ENCODE data around the gene GTF3C1.

Gene GTF3C1

GRCh38 chr16:27426423-27427408 lies 123.0 kb downstream of the GTF3C1 start:
- DNase-seq (ENCODE audit: low read depth in 2 of 2): peak; percentile 55 to 69

- DNase-seq (ENCODE audit: low read depth in 2 of 2): no peak
Observed at GRCh38 chr16:27425961-27426360, 123.8 kb downstream of the GTF3C1 start.

GRCh38 chr16:27424772-27425498 lies 124.8 kb downstream of the GTF3C1 start:
- DNase-seq (ENCODE audit: low read depth in 2 of 2): no peak

GRCh38 chr16:27421961-27422740 lies 127.6 kb downstream of the GTF3C1 start:
- DNase-seq (ENCODE audit: low read depth in 2 of 2): no peak

DNA sequence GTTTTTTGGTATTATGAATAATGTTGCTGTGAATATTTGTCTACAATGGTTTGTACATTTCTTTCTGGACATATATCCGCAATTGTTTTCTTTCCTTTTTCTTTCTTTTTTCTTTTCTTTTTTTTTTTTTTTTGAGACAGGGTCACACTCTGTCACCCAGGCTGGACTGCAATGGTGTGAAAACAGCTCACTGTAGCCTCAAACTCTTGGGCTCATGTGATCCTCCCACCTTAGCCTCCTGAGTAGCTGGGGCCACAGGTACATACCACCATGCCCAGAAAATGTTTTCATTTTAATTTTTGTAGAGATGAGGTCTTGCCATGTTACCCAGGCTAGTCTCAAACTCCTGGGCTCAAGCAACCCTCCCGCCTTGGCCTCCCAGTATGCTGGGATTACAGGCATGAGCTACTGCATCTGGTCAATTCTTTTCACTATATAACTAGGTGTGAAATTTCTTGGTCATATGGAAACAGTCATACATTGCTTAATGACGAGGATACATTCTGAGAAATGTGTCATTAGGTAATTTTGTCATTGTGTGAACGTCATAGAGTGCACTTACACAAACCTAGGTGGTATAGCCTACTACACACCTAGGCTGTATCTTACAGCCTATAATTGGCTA lies 132.6 kb downstream of the GTF3C1 start:
- no peak for DNase-seq (ENCODE audit: low read depth in 2 of 2)

GRCh38 chr16:27414788-27415431 lies 134.8 kb downstream of the GTF3C1 start:
- DNase-seq (ENCODE audit: low read depth in 2 of 2): no peak

GRCh38 chr16:27413956-27414355 lies 135.8 kb downstream of the GTF3C1 start:
- no peak for DNase-seq (ENCODE audit: low read depth in 2 of 2)

GRCh38 chr16:27410761-27411160 lies 139.0 kb downstream of the GTF3C1 start:
- no peak for DNase-seq (ENCODE audit: low read depth in 2 of 2)
